GM13976 (cell line): ENCODE data around the gene PTPMT1.

ENCODE experiments used
- DNase-seq: peaks from one replicate; pipeline ENCODE4 v3.0.0; 2012; ENCODE audit warnings: low spot score
- in situ Hi-C: fragments of 300-500 bp; cut with MboI; formaldehyde crosslinking; loops from one replicate; pipeline ENCODE4 v1.12.0; 2022; ENCODE audit warnings: low sequenced_read_pairs, mixed read lengths, inconsistent platforms; ENCODE audit not compliant: unreplicated experiment
- TF ChIP-seq, protein P1 (sequence below): IDR thresholded peaks from 2 replicates; pipeline ENCODE4 v1.5.1; 2012; ENCODE audit warnings: borderline replicate concordance, mild to moderate bottlenecking; ENCODE audit not compliant: insufficient read depth; ENCODE audit errors: extremely low read depth, missing control alignments, control extremely low read depth

The PTPMT1 gene

DNA sequence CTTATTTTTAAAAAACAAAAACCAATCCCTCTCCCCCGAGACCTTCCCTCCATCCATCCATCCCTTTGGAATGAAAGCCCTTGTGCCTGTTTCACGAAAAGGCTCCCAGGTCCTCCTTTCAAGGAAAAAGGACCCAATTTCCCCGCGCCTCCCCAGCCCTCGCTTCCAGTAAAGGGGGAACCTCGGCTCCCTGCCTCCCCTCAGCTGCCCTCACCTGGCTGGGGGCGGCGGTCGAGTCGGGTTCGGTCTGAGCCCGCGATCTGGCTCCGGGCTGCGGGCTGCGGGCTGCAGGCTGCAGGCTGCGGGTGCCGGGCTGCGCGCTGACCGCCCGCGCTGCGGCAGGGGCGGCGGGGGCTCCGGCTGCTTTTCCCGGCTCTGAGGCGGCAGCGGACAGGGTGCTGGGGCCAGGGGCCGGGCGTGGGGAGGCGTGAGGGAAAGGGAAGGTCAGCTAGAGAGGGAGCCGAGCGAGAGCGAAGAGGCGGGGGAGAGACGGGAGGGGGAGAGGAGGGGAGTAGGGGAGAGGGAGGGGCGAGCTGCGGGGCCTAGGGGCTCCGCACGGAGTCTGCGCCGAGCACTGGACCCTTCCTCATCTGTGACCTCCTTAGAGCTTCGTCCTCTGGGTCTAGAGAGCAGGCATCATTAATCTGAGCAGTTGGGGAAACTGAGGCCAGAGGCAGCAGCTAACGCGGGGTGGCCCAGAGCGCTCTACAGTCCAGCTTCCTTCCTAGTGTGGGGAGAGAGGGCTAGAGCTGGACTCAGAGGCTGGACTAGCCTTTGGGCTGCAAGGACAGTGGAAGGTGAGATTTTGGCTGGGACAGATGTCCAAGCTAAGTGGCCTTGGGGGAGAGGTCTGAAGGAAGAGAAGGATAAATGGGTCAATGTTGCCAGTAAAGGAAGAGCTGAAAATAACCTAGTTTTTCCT lies 28.8 kb downstream of the PTPMT1 start, which contains the start of gene C1QTNF4:
Gene C1QTNF4 (minus strand): TSS at position 478 of the 922 bp plus-strand sequence. CDS start 3,601 bp downstream, outside the sequence.
- in situ Hi-C loops: no loop called here
- no peak for DNase-seq
- TF ChIP-seq, protein P1, sequence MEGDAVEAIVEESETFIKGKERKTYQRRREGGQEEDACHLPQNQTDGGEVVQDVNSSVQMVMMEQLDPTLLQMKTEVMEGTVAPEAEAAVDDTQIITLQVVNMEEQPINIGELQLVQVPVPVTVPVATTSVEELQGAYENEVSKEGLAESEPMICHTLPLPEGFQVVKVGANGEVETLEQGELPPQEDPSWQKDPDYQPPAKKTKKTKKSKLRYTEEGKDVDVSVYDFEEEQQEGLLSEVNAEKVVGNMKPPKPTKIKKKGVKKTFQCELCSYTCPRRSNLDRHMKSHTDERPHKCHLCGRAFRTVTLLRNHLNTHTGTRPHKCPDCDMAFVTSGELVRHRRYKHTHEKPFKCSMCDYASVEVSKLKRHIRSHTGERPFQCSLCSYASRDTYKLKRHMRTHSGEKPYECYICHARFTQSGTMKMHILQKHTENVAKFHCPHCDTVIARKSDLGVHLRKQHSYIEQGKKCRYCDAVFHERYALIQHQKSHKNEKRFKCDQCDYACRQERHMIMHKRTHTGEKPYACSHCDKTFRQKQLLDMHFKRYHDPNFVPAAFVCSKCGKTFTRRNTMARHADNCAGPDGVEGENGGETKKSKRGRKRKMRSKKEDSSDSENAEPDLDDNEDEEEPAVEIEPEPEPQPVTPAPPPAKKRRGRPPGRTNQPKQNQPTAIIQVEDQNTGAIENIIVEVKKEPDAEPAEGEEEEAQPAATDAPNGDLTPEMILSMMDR: no peak

DNA sequence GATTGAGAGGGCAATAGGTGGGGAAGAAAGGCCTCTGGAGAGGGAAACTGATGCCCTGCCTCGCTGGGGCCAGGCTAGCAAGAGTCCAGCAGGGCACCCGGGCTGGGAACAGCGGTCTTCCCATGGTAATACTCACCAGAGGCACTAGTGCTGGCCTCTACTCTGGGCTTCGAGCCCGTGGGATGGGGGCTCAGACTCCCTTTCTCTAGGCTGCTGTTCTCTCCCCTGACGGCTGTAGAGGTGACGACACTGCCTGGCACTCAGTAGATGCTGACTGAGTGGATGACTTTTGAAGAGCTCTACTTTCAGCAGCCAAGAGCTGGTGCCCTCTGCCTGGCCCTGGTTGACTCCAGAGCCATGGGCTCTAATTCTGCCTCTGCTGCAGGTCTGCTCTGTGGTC lies 29.6 kb downstream of the PTPMT1 start:
- DNase-seq: no peak
- TF ChIP-seq, protein P1: no peak
- in situ Hi-C loops: no loop called here

DNA sequence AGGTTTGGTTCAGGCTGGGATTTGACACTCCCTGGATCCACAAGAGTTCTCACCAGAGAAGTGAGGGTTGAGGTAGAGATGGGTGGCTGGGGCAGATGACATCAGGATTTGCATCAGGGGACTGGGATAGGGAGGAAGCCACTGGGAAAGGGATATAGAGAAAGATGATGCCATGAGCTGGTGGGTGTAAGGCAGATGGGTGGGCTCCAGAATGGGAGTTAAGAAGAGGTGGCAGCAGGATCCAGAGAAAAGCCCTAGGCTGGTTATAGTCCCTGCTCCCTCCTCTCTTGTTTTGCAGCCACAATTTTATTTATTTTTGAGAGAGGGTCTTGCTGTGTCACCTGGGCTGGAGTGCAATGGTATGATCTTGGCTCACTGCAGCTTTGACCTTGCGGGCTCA lies 30.6 kb downstream of the PTPMT1 start:
- DNase-seq: no peak
- in situ Hi-C loops: no loop called here
- TF ChIP-seq, protein P1: no peak

DNA sequence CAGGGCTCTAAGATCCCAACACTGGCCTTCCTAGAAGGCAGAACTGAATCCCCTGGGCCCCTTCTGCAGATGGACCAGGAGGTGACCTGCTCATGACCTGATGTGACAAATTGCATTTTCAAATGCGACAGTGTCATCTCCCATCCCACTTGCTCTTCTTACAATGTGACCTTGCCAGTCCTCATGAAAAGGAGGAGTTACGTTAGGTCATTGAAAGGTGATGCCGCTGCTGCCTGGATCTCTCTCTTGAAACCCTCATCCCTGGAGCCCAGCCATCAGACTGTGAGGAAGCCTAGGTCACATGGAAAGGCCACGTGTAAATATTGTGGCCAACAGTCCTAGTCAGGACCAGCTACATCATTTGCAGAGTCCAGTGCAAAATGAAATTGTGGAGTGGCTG lies 34.5 kb downstream of the PTPMT1 start:
- in situ Hi-C loops: no loop called here
- TF ChIP-seq, protein P1: no peak
- no peak for DNase-seq

DNA sequence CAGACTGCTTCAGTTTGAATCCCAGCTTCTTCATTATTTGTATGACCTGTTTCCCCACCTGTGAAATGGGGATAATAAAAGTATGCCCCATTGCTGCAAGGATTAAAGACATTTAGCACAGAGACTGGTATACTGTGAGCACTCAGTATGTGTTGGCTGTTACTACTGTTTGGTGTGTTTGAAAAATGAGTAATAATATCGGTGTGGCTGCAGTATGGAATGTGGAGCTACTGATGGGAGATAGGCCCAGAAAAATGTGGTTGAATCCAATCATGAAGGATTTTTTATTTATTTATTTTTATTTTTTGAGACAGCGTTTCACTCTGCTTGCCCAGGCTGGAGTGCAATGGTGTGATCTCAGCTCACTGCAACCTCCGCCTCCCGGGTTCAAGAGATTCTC lies 37.9 kb downstream of the PTPMT1 start:
- DNase-seq: no peak
- TF ChIP-seq, protein P1: no peak
- in situ Hi-C loops: no loop called here

DNA sequence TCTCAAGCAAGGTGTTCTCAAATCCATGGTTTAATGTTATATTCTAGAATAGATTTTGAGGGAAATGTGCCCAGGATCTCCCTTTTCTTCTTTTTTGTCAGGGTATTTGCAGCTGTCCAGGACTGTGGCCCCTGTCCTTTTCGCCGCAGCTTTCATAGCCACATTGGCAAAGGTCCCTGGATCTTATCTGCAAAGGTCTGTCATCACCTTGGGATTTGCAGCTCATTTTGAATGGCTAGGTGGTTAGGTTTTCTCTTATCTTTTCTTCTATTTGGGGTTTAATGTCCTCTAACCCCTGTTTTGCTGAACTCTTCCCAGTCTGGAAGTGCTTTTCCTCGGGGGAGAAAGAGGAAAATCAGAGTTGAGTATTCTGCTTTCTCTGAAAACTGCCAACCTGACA lies 40.5 kb downstream of the PTPMT1 start:
- TF ChIP-seq, protein P1: no peak
- in situ Hi-C loops: no loop called here
- no peak for DNase-seq
